Activated CD8-positive, alpha-beta memory T cell treated with anti-CD3 and anti-CD28 coated beads, Interleukin-2, amount 50 U/mL, for 1 hour (primary cell): ENCODE data around the gene PRIM2.
"Not testable (repeated sequence)": the region's sequence is repeated elsewhere in the genome, so short reads cannot be mapped to it uniquely, and the experiment has no call there.

Source experiments
- DNase-seq: peaks from one replicate; pipeline ENCODE4 v3.0.0-alpha.2; 2020; ENCODE audit errors: extremely low read depth

The PRIM2 gene

GRCh38 chr6:57362340-57362739 is 44.9 kb downstream of the PRIM2 start:
- DNase-seq, result not testable (repeated sequence)

GRCh38 chr6:57365076-57365583 is 47.7 kb downstream of the PRIM2 start:
- DNase-seq, result not testable (repeated sequence)

- DNase-seq, result not testable (repeated sequence)
These were observed 51.7 kb downstream of the PRIM2 start for GRCh38 chr6:57368965-57369731.

GRCh38 chr6:57371779-57372178 is 54.3 kb downstream of the PRIM2 start:
- DNase-seq, result not testable (repeated sequence)

- not testable (repeated sequence) for DNase-seq
These were observed 57.3 kb downstream of the PRIM2 start for GRCh38 chr6:57374764-57375163.

GRCh38 chr6:57376083-57376482 is 58.7 kb downstream of the PRIM2 start:
- DNase-seq, result not testable (repeated sequence)

GRCh38 chr6:57389038-57389592 is 71.7 kb downstream of the PRIM2 start:
- not testable (repeated sequence) for DNase-seq

GRCh38 chr6:57390818-57391217 is 73.4 kb downstream of the PRIM2 start:
- not testable (repeated sequence) for DNase-seq

- DNase-seq, result not testable (repeated sequence)
These were observed 74.6 kb downstream of the PRIM2 start for GRCh38 chr6:57392047-57392446.

- not testable (repeated sequence) for DNase-seq
These were observed 101.9 kb downstream of the PRIM2 start for GRCh38 chr6:57419341-57419740.

- no peak for DNase-seq
These were observed 104.1 kb downstream of the PRIM2 start for GRCh38 chr6:57421503-57421902.

- no peak for DNase-seq
These were observed 106.0 kb downstream of the PRIM2 start for GRCh38 chr6:57423468-57423867.

- DNase-seq, result not testable (repeated sequence)
These were observed 114.3 kb downstream of the PRIM2 start for GRCh38 chr6:57431742-57432141.

- no peak for DNase-seq
These were observed 114.7 kb downstream of the PRIM2 start for GRCh38 chr6:57432157-57432556.

- DNase-seq, result no peak
These were observed 115.7 kb downstream of the PRIM2 start for GRCh38 chr6:57432919-57433684.

GRCh38 chr6:57433790-57434189 is 116.4 kb downstream of the PRIM2 start:
- DNase-seq, result not testable (repeated sequence)

- DNase-seq, result no peak
These were observed 117.5 kb downstream of the PRIM2 start for GRCh38 chr6:57434944-57435343.

- DNase-seq, result no peak
These were observed 118.2 kb downstream of the PRIM2 start for GRCh38 chr6:57435475-57436160.

- not testable (repeated sequence) for DNase-seq
These were observed 123.3 kb downstream of the PRIM2 start for GRCh38 chr6:57440735-57441134.

- not testable (repeated sequence) for DNase-seq
These were observed 124.7 kb downstream of the PRIM2 start for GRCh38 chr6:57442133-57442532.

GRCh38 chr6:57443181-57443580 is 125.8 kb downstream of the PRIM2 start:
- not testable (repeated sequence) for DNase-seq

- not testable (repeated sequence) for DNase-seq
These were observed 127.4 kb downstream of the PRIM2 start for GRCh38 chr6:57444787-57445186.
